ENCODE data around the gene ATP2A1. TPM values are rescaled to one million over a fixed set of nuclear protein-coding genes. Genes with fewer than 3 reads are reported as not detected.

ATP2A1 gene
- total and polyA plus RNA-seq, 2 of the 4 experiments (the other 2 are of a cell fraction): under 0.01 to 0.63 TPM

DNA sequence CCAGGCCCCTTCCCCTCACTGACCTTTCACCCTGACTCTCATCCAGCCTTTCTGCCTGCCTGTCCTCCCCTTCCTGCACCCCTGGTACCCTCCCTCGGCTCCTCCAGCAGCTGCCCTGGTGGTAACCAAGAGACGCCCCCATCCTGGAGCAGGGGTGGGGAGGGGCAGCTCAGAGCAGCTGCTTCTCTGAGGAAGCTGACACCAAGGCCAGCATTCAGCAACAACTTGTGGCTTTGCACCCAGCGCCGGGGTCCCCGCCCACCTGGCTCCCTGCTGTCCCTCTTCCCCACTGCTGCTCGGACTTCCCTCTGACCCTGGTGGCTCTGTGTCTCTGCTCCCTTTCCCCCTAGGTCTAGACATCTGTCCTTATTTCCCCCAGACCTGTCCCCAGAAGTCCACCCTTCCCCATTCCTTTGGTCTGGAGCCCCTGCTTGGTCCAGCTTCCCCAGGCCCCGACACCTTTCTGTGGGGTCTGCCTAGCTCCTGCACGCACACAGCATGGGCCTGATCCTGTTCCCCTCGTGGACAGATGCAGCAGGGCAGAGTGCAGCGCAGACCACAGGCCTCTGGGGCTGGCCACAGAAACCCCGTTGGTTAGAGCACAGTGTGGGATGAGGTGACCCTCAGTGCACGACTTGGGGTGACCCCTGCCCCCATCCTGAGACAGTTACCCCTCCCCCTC, 1.2 kb upstream of the ATP2A1 start:
- Histone ChIP-seq H2BK15ac (ENCODE audit: low read depth, low read length) (no peak overlapping the region), H3K18ac (ENCODE audit: low read depth, low read length) (no peak overlapping the region), H4K20me1 (ENCODE audit: insufficient read depth, low read length) (no peaks in the 10 kb centered on the region), H3K23ac (ENCODE audit: low read depth, low read length) (no peak overlapping the region), H3K56ac (ENCODE audit: extremely low read depth, insufficient read depth, low read length) (no peak overlapping the region), H4K8ac (ENCODE audit: low read depth in 2 of 2, low read length in 2 of 2) (no peak overlapping the region), H4K5ac (ENCODE audit: low read depth, low read length) (no peak overlapping the region), H2AK9ac (replicated peaks; ENCODE audit: low read depth, low read length, poor library complexity) (peak overlapping the region; percentile 81), H2BK20ac (ENCODE audit: low read depth, low read length) (no peak overlapping the region), H3K27me3 (ENCODE audit: control insufficient read depth, insufficient read depth, low read length) (no peaks in the 10 kb centered on the region), H3K4ac (ENCODE audit: low read depth, low read length) (no peak overlapping the region), H3K79me1 (ENCODE audit: low read depth in 1 of 2, low read length in 2 of 2) (peaks cover 4 to 20% of the 10 kb centered on the region in 2 experiments; a peak in 2 of 4 replicates), H3K4me1 (ENCODE audit: control insufficient read depth, insufficient read depth, low read length) (peaks cover 7% of the 10 kb centered on the region; the same call in 1 of the 2 replicates), H2AK5ac (ENCODE audit: low read depth, low read length) (no peak overlapping the region), H3K4me2 (ENCODE audit: low read depth, low read length) (no peak overlapping the region), H3K36me3 (ENCODE audit: control insufficient read depth, insufficient read depth, low read length) (peaks cover 19% of the 10 kb centered on the region), H2AFZ (replicated peaks; ENCODE audit: low read length, poor library complexity) (no peak overlapping the region), H3K9me3 (ENCODE audit: control insufficient read depth, insufficient read depth, low read length) (no peaks in the 10 kb centered on the region), H3K27ac (ENCODE audit: insufficient read depth, low read length) (no peak overlapping the region), H3K9ac (ENCODE audit: low read depth, low read length) (no peak overlapping the region), H2BK5ac (ENCODE audit: low read depth, low read length, poor library complexity, severe bottlenecking) (no peak overlapping the region), H3K14ac (replicated peaks; ENCODE audit: low read depth, low read length) (no peak overlapping the region), H2BK120ac (ENCODE audit: low read depth, low read length) (no peak overlapping the region), H3K4me3 (ENCODE audit: insufficient read depth, low read depth, low read length) (no peak overlapping the region), H3K9me1 (ENCODE audit: insufficient read depth, low read length) (peaks cover 7% of the 10 kb centered on the region; the same call in 1 of the 2 replicates), H4K91ac (ENCODE audit: insufficient read depth, low read depth, low read length) (no peak overlapping the region)
- no peak for TF ChIP-seq CEBPB (IDR thresholded peaks at IDR 0.05; ENCODE audit: low read depth, low read length)
- TF ChIP-seq FOS (IDR thresholded peaks at IDR 0.05; ENCODE audit: low read depth, low read length): no peak
- TF ChIP-seq NFE2L2 (IDR thresholded peaks at IDR 0.05; ENCODE audit: low read depth, low read length): no peak
- TF ChIP-seq MAZ (IDR thresholded peaks at IDR 0.05; ENCODE audit: borderline replicate concordance, low read depth, low read length): no peak
- TF ChIP-seq, protein P1, sequence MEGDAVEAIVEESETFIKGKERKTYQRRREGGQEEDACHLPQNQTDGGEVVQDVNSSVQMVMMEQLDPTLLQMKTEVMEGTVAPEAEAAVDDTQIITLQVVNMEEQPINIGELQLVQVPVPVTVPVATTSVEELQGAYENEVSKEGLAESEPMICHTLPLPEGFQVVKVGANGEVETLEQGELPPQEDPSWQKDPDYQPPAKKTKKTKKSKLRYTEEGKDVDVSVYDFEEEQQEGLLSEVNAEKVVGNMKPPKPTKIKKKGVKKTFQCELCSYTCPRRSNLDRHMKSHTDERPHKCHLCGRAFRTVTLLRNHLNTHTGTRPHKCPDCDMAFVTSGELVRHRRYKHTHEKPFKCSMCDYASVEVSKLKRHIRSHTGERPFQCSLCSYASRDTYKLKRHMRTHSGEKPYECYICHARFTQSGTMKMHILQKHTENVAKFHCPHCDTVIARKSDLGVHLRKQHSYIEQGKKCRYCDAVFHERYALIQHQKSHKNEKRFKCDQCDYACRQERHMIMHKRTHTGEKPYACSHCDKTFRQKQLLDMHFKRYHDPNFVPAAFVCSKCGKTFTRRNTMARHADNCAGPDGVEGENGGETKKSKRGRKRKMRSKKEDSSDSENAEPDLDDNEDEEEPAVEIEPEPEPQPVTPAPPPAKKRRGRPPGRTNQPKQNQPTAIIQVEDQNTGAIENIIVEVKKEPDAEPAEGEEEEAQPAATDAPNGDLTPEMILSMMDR (conservative IDR thresholded peaks at IDR 0.05; ENCODE audit: low read depth, low read length): no peak
- TF ChIP-seq MXI1 (IDR thresholded peaks at IDR 0.05; ENCODE audit: borderline replicate concordance, low read depth, low read length): no peak
- TF ChIP-seq, protein P2, sequence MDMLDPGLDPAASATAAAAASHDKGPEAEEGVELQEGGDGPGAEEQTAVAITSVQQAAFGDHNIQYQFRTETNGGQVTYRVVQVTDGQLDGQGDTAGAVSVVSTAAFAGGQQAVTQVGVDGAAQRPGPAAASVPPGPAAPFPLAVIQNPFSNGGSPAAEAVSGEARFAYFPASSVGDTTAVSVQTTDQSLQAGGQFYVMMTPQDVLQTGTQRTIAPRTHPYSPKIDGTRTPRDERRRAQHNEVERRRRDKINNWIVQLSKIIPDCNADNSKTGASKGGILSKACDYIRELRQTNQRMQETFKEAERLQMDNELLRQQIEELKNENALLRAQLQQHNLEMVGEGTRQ (IDR thresholded peaks at IDR 0.05; ENCODE audit: low read depth, low read length): no peak
- no peak for TF ChIP-seq BHLHE40 (IDR thresholded peaks at IDR 0.05; ENCODE audit: low read depth, low read length)
- no peak for TF ChIP-seq MAFK (IDR thresholded peaks at IDR 0.05; ENCODE audit: low read depth, low read length)
- no peak for TF ChIP-seq RFX5 (IDR thresholded peaks at IDR 0.05; ENCODE audit: low read depth, low read length)
- no peak for TF ChIP-seq RAD21 (IDR thresholded peaks at IDR 0.05; ENCODE audit: low read length)
- TF ChIP-seq SMC3 (IDR thresholded peaks at IDR 0.05; ENCODE audit: low read depth, low read length): no peak
- TF ChIP-seq POLR2A (IDR thresholded peaks at IDR 0.05; ENCODE audit: low read depth, low read length): no peak
- no peak for TF ChIP-seq RCOR1 (IDR thresholded peaks at IDR 0.05; ENCODE audit: insufficient replicate concordance, low read length)
- TF ChIP-seq, protein P3, sequence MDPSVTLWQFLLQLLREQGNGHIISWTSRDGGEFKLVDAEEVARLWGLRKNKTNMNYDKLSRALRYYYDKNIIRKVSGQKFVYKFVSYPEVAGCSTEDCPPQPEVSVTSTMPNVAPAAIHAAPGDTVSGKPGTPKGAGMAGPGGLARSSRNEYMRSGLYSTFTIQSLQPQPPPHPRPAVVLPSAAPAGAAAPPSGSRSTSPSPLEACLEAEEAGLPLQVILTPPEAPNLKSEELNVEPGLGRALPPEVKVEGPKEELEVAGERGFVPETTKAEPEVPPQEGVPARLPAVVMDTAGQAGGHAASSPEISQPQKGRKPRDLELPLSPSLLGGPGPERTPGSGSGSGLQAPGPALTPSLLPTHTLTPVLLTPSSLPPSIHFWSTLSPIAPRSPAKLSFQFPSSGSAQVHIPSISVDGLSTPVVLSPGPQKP (IDR thresholded peaks at IDR 0.05; ENCODE audit: borderline replicate concordance, low read depth, low read length): no peak
- no peak for TF ChIP-seq CHD1 (IDR thresholded peaks at IDR 0.05; ENCODE audit: low read depth, low read length)
- ATAC-seq (ENCODE audit: low read depth) (no peak), DNase-seq (no peak)
- intact Hi-C loops (cut with micrococcal nuclease): no loop called here
- dilution Hi-C loops (cut with HindIII; ENCODE audit: low sequenced_read_pairs, unreplicated experiment): no loop called here
- WGBS, 2 experiments (ENCODE audit: extremely low coverage in 2 of 2, insufficient read length in 1 of 2): 40% methylated on average over 1 of the region's 12 CpGs; no CpG with 5 or more reads in 1 of the 2 experiments
- no TSS peak for BruUV-seq (replicated peaks)
- ChIA-PET POLR2A (ENCODE audit: unreplicated experiment) (no interaction called here), CTCF (no interaction called here)
- in situ Hi-C loops (cut with MboI; ENCODE audit: low sequenced_read_pairs): loop anchor here (5.0 kb wide), 1 partner anchor 45 kb away; no protein-coding TSS in a partner anchor
